K562 (cell line): ENCODE results near the gene NRTN. TPM values are rescaled to one million over a fixed set of nuclear protein-coding genes. Genes with fewer than 3 reads are reported as not detected.

Experiments used
- BCOR ChIP-seq: fragments of 450-650 bp; IDR thresholded peaks from 2 replicates; pipeline ENCODE4 v1.6.1; 2016
- DMBX1 ChIP-seq: fragments of 250-450 bp; sonication (Bioruptor Pico); IDR thresholded peaks from 2 replicates; pipeline ENCODE4 v1.8.0; 2022; ENCODE audit warnings: inconsistent platforms, mild to moderate bottlenecking, moderate library complexity, borderline replicate concordance
- NCOA6 ChIP-seq: fragments of 450-650 bp; IDR thresholded peaks from 2 replicates; pipeline ENCODE4 v1.6.1; 2017; ENCODE audit warnings: mild to moderate bottlenecking
- PRDM10 ChIP-seq: fragments of 450-650 bp; IDR thresholded peaks from 2 replicates; pipeline ENCODE4 v1.6.1; 2018; ENCODE audit not compliant: partially characterized antibody
- ZNF449 ChIP-seq: fragments of 250-450 bp; sonication (Bioruptor Pico); IDR thresholded peaks from 2 replicates; pipeline ENCODE4 v1.8.0; 2022; ENCODE audit warnings: moderate library complexity, mild to moderate bottlenecking, inconsistent platforms
- polyA plus RNA-seq, 8 experiments: library from polyadenylated mRNA; depleted of rRNA in 4 of 8; stranded (reverse) in 5 of 8; unstranded in 3 of 8; fragments of >200 nt; fragmentation: Nextera tagmentation in 2 of 8; fragmentation: Illumina TruSeq in 1 of 8; extraction: Ambion mirVana in 2 of 8; extraction: Trizol in 1 of 8; gene quantifications; 2 replicates each; pipeline versions ENCODE4 v1.2.1 to v1.2.3, GENCODE V29; 2011 to 2014; ENCODE audit warnings: inconsistent platforms in 1 of 8, missing spikeins in 1 of 8
- total RNA-seq, 7 experiments: library from RNA; depleted of rRNA in 6 of 7; stranded (reverse); fragments of >200 nt in 6 of 7; fragmentation: Illumina TruSeq in 2 of 7; extraction: Trizol in 2 of 7; gene quantifications; 2 replicates each; pipeline versions ENCODE4 v1.2.1 to v1.2.3, GENCODE V29; 2011 to 2021; ENCODE audit warnings: low replicate concordance in 1 of 7

NRTN gene
- total and polyA plus RNA-seq, 9 of the 15 experiments (the other 6 are each of a cell fraction or from before 2014, with no cell fraction given) = 0.62 to 8.1 (median 1.6) TPM; not detected in 2

- TF ChIP-seq ZNF449 (CRISPR knock-in tag) (no peak), DMBX1 (CRISPR knock-in tag) (no peak), BCOR (peak; percentile 7; the same call in 1 of the 2 replicates), NCOA6 (peak; percentile 78), PRDM10 (no peak)
- TF ChIP-seq, all 486 proteins: peak for 6
Observed at GRCh38 chr19:5827342-5827890, 22.5 kb downstream of the NRTN start (continued).
